Stomach (tissue), 9 donors: Measurements from ENCODE around the gene KCNK15. TPM values are rescaled to one million over a fixed set of nuclear protein-coding genes. Genes with fewer than 3 reads are reported as not detected.

ENCODE experiments used
- DNase-seq, 2 donors: peaks; one replicate each; pipeline versions ENCODE4 v3.0.0 to v3.0.0-alpha.2; 2013 to 2019
- H3K27ac ChIP-seq, 5 donors: fragments of 200-600 bp in 4 of 5; sonication (generic) in 4 of 5; one replicate each; pipeline ENCODE4 v1.5.1; 2013 to 2019; ENCODE audit warnings: mild to moderate bottlenecking in 1 of 5, moderate library complexity in 1 of 5
- H3K27me3 ChIP-seq, 3 donors: fragments of 200-600 bp; sonication (generic); one replicate each; pipeline ENCODE4 v1.5.1; 2017 to 2019; ENCODE audit warnings: mixed run types in 1 of 3
- H3K36me3 ChIP-seq, 4 donors: fragments of 200-600 bp; sonication (generic); 1 replicate in 3 of 4; 2 replicates in 1 of 4; pipeline ENCODE4 v1.5.1; 2016 to 2019
- H3K4me1 ChIP-seq, 4 donors: fragments of 200-600 bp; sonication (generic); one replicate each; pipeline ENCODE4 v1.5.1; 2016 to 2019
- H3K4me3 ChIP-seq, 4 donors: fragments of 200-600 bp; sonication (generic) in 3 of 4; one replicate each; pipeline ENCODE4 v1.5.1; 2016 to 2019; ENCODE audit warnings: mild to moderate bottlenecking in 1 of 4
- H3K9me3 ChIP-seq, 4 donors: fragments of 200-600 bp; sonication (generic); one replicate each; pipeline ENCODE4 v1.5.1; 2016 to 2019
- CTCF ChIP-seq, 7 experiments: fragments of 450-650 bp in 4 of 7; fragments of 200-600 bp in 3 of 7; sonication (generic) in 3 of 7; IDR thresholded peaks; one replicate each; pipeline ENCODE4 v1.5.1; 2016 to 2019; ENCODE audit warnings: antibody characterized with exemption in 7 of 7, control low read depth in 2 of 7, mild to moderate bottlenecking in 1 of 7
- EP300 ChIP-seq: sonication (generic); formaldehyde crosslinking; IDR thresholded peaks from one replicate; pipeline ENCODE4 v1.6.1; 2017; ENCODE audit warnings: antibody characterized with exemption
- POLR2A ChIP-seq, 4 donors: fragments of 450-650 bp; IDR thresholded peaks; one replicate each; pipeline ENCODE4 v1.6.1; 2016; ENCODE audit warnings: antibody characterized with exemption in 4 of 4, control low read depth in 2 of 4, mild to moderate bottlenecking in 1 of 4, moderate library complexity in 1 of 4
- POLR2AphosphoS5 ChIP-seq, 3 donors: sonication (generic); formaldehyde crosslinking; IDR thresholded peaks; one replicate each; pipeline ENCODE4 v1.6.1; 2016; ENCODE audit warnings: antibody characterized with exemption in 3 of 3
- WGBS, 5 donors: extraction: QIAGEN DNeasy Blood & Tissue Kit in 3 of 5; methylation state at CpG; one replicate each; pipeline versions ENCODE4 v1.1.5 to v1.1.7; 2013 to 2018; 5-methylcytosine and 5-hydroxymethylcytosine counted together
- intact Hi-C: fragments of 100-400 bp; cut with DNase I; formaldehyde crosslinking; loops from one replicate; pipeline ENCODE4 v1.15.1; 2023; ENCODE audit warnings: low total_unique reads
- polyA plus RNA-seq, 3 donors: library from polyadenylated mRNA; stranded (reverse); fragments of 200-250 nt; gene quantifications; one replicate each; pipeline ENCODE4 v1.2.3, GENCODE V29; 2013
- total RNA-seq, 5 donors: library from RNA; depleted of rRNA; stranded (reverse); fragments of >200 nt; gene quantifications; one replicate each; pipeline versions ENCODE4 v1.1.0 to v1.2.3, GENCODE V29; 2014 to 2016
- donor health status: healthy with polysubstance abuse.
- donor health status: Bipolar disorder and iron deficiency.
- donor health status: healthy.

KCNK15 gene
- total and polyA plus RNA-seq, 8 donors: 0.46 to 7.7 (median 2.0) TPM; not detected in 2

GRCh38 chr20:44725837-44726236 is 19.8 kb upstream of the KCNK15 start:
- H3K4me1 ChIP-seq: peaks cover 16 to 34% (median 22%) of the 10 kb centered on the region in 4 donors
- no peaks in the 10 kb centered on the region for H3K9me3 ChIP-seq
- TF ChIP-seq EP300 (no peak), CTCF (IDR thresholded peaks at IDR 0.05) (no peak), POLR2A (IDR thresholded peaks at IDR 0.05) (no peak), POLR2AphosphoS5 (IDR thresholded peaks at IDR 0.05) (no peak)
- H3K4me3 ChIP-seq: no peak overlapping the region
- H3K27ac ChIP-seq: no peak overlapping the region
- no peak for DNase-seq
- H3K27me3 ChIP-seq: peaks cover 0 to 10% (median 0%) of the 10 kb centered on the region in 3 donors
- H3K36me3 ChIP-seq: no peaks in the 10 kb centered on the region
- WGBS, 5 donors: 69 to 90% (median 75%) methylated on average over 5 of the region's 5 CpGs
- intact Hi-C loops: no loop called here

- Histone ChIP-seq H3K27ac (no peak overlapping the region), H3K36me3 (no peaks in the 10 kb centered on the region), H3K9me3 (no peaks in the 10 kb centered on the region), H3K4me3 (no peak overlapping the region), H3K27me3 (peaks cover 0 to 10% (median 0%) of the 10 kb centered on the region in 3 donors), H3K4me1 (peaks cover 17 to 32% (median 21%) of the 10 kb centered on the region in 4 donors)
- WGBS, 5 donors: 91 to 95% (median 92%) methylated on average over 3 to 11 of the region's 11 CpGs
- DNase-seq: no peak
- TF ChIP-seq CTCF (IDR thresholded peaks at IDR 0.05) (no peak), POLR2A (IDR thresholded peaks at IDR 0.05) (no peak), POLR2AphosphoS5 (IDR thresholded peaks at IDR 0.05) (no peak), EP300 (no peak)
- intact Hi-C loops: no loop called here
Measured at GRCh38 chr20:44727039-44727438, 18.6 kb upstream of the KCNK15 start.

- Histone ChIP-seq H3K4me1 (peaks cover 17 to 35% (median 25%) of the 10 kb centered on the region in 4 donors), H3K9me3 (no peaks in the 10 kb centered on the region), H3K36me3 (no peaks in the 10 kb centered on the region), H3K27ac (no peak overlapping the region), H3K4me3 (no peak overlapping the region), H3K27me3 (peaks cover 0 to 10% (median 0%) of the 10 kb centered on the region in 3 donors)
- TF ChIP-seq POLR2AphosphoS5 (IDR thresholded peaks at IDR 0.05): no peak
- TF ChIP-seq POLR2A (IDR thresholded peaks at IDR 0.05): no peak
- TF ChIP-seq EP300: no peak
- no peak for TF ChIP-seq CTCF (IDR thresholded peaks at IDR 0.05)
- no peak for DNase-seq
- WGBS, 5 donors: 69 to 88% (median 76%) methylated on average over 2 of the region's 2 CpGs
- intact Hi-C loops: no loop called here
Measured at GRCh38 chr20:44727651-44728050, 18.0 kb upstream of the KCNK15 start.

DNA sequence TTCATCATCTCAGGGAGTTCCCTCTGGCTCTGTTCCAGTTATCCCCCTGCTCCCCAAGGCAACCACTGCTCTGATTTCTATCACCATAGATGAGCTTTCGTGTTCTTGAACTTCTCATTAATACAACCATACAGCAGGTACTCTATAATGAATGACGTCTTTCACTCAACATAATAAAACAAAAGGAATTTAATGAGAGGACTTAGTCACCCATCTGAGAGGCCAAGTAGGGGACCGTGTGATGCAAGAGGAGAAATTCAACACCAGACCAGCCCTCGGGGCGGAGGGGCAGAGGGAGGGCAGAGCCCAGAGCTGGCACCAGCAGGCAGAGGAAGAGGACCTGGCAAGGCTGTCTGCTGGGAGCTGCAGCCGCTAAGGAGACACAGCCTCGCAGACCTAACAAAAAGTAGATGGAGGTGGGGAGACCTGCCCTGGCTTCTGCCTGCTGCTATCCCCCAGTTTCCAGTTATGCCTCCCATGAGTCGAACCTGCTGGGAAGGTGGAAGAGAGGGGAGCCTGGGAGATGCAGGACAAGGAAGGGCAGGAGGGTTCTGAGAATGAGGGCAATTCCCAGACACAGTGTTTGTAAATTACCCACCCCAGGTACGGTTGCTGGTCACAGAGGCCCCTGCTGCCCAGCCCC is 16.7 kb upstream of the KCNK15 start:
- Histone ChIP-seq H3K9me3 (no peaks in the 10 kb centered on the region), H3K27ac (peak overlapping the region in 1 of 5 donors; percentile 38), H3K4me3 (no peak overlapping the region), H3K27me3 (peaks cover 0 to 10% (median 0%) of the 10 kb centered on the region in 3 donors), H3K4me1 (peaks cover 17 to 44% (median 32%) of the 10 kb centered on the region in 4 donors), H3K36me3 (no peaks in the 10 kb centered on the region)
- peak; percentile 77 for DNase-seq
- TF ChIP-seq POLR2AphosphoS5 (IDR thresholded peaks at IDR 0.05) (peak in 1 of 3 donors; percentile 27), POLR2A (IDR thresholded peaks at IDR 0.05) (no peak), EP300 (no peak)
- intact Hi-C loops: no loop called here
- WGBS, 5 donors: 15 to 21% (median 17%) methylated on average over 9 of the region's 9 CpGs

- no peak overlapping the region for H3K4me3 ChIP-seq
- no peak for DNase-seq
- WGBS, 5 donors: 66 to 84% (median 76%) methylated on average over 2 of the region's 2 CpGs
- TF ChIP-seq CTCF (IDR thresholded peaks at IDR 0.05): no peak
- TF ChIP-seq EP300: no peak
- no peak for TF ChIP-seq POLR2A (IDR thresholded peaks at IDR 0.05)
- TF ChIP-seq POLR2AphosphoS5 (IDR thresholded peaks at IDR 0.05): no peak
- H3K9me3 ChIP-seq: no peaks in the 10 kb centered on the region
- intact Hi-C loops: loop anchor here (5.0 kb wide), 1 partner anchor 43 kb away; no protein-coding TSS in a partner anchor
- peaks cover 0 to 4% (median 0%) of the 10 kb centered on the region in 3 donors for H3K27me3 ChIP-seq
- H3K27ac ChIP-seq: no peak overlapping the region
- peaks cover 17 to 44% (median 35%) of the 10 kb centered on the region in 4 donors for H3K4me1 ChIP-seq
- no peaks in the 10 kb centered on the region for H3K36me3 ChIP-seq
Measured at GRCh38 chr20:44730441-44730840, 15.2 kb upstream of the KCNK15 start.
